Effector memory CD8-positive, alpha-beta T cell (primary cell): ENCODE data around the gene FGF12.
"Not testable (repeated sequence)": the region's sequence is repeated elsewhere in the genome, so short reads cannot be mapped to it uniquely, and the experiment has no call there.

Source experiments
- ATAC-seq: fragments of 150-1000 bp; cut with Tn5 transposase; replicated peaks from 2 replicates; pipeline ENCODE4 v1.10.0; 2021; ENCODE audit warnings: mild to moderate bottlenecking, moderate library complexity
- DNase-seq, 3 experiments: peaks; one replicate each; pipeline ENCODE4 v3.0.0; 2021
- H3K27ac Mint-ChIP-seq, 2 donors: one replicate each; pipeline ENCODE4 v1.8.0; 2022; ENCODE audit warnings: mild to moderate bottlenecking in 2 of 2, mixed read lengths in 2 of 2, moderate library complexity in 2 of 2
- H3K27me3 Mint-ChIP-seq, 2 donors: one replicate each; pipeline ENCODE4 v1.8.0; 2022; ENCODE audit warnings: mixed read lengths in 2 of 2
- H3K36me3 Mint-ChIP-seq: one replicate; pipeline ENCODE4 v1.8.0; 2022; ENCODE audit warnings: mild to moderate bottlenecking, moderate library complexity, mixed read lengths; ENCODE audit not compliant: insufficient read depth
- H3K4me1 Mint-ChIP-seq, 2 donors: one replicate each; pipeline ENCODE4 v1.8.0; 2022; ENCODE audit warnings: low read depth in 2 of 2, mixed read lengths in 2 of 2
- H3K4me3 Mint-ChIP-seq, 2 donors: one replicate each; pipeline ENCODE4 v1.8.0; 2022; ENCODE audit warnings: mild to moderate bottlenecking in 2 of 2, mixed read lengths in 2 of 2, moderate library complexity in 2 of 2
- H3K9me3 Mint-ChIP-seq, 2 donors: one replicate each; pipeline ENCODE4 v1.8.0; 2022; ENCODE audit warnings: mixed read lengths in 2 of 2

Gene FGF12

DNA sequence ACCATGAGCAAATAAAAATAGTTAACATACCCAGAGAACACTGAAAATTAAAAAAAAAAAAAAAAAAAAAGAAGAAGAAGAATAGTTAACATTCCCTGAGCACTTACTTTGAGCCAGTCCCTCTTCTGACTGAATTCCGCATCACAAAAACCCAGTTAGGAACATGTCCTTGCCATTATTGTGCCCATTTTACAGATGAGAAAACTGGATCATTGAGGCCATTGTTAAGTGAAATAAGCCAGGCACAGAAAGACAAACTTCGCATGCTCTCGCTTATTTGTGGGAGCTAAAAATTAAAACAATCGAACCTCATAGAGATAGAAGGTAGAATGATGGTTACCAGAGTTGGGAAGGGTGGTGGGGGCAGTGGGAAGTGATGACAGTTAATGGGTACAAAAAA is 119.5 kb downstream of the FGF12 start:
- Mint-ChIP-seq H3K27ac (no peak overlapping the region), H3K4me1 (no peaks in the 10 kb centered on the region), H3K9me3 (peaks cover 8% of the 10 kb centered on the region in 2 donors), H3K4me3 (no peak overlapping the region), H3K27me3 (no peaks in the 10 kb centered on the region), H3K36me3 (no peaks in the 10 kb centered on the region)
- DNase-seq (no peak), ATAC-seq (no peak)

DNA sequence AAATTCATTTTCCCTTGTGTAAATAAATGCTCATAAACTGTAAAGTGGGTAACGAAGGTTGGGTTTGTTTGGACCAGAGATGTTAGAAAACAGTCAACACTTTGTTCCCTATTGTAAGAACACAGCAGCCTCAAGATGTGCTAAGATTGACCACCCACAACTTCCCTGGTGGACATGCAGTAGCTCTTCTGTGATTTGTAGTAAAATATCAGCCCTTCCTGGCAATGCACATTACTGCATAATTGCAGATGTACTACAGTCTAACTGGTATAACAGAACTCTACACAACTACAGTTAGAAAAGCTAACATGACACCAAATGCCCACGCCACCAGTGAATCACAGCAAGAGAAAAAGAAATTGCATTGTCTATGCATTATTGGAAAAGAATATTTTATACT is 129.4 kb downstream of the FGF12 start:
- Mint-ChIP-seq H3K36me3 (no peaks in the 10 kb centered on the region), H3K4me3 (no peak overlapping the region), H3K27me3 (no peaks in the 10 kb centered on the region), H3K4me1 (no peaks in the 10 kb centered on the region), H3K27ac (no peak overlapping the region), H3K9me3 (peaks cover 11 to 13% of the 10 kb centered on the region in 2 donors)
- ATAC-seq (no peak), DNase-seq (no peak)

DNA sequence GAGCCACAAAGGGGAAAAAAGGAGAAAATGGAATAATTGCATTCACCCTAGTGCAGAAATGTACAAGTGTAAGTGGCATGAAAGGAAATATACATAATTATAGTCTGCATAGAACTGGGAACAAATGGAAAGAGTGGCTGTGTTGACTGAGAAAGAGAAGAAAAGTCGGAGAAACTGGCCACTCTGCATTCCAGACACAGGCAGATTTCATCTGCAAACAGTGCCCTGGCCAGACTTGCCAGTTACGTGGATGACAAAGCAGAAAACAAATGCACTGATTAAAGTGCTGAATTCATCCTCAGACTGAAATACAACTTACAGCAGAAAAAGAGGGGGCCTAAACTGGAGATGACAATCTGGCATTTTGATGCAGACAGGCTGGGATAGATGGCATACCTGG is 129.8 kb downstream of the FGF12 start:
- H3K27me3 Mint-ChIP-seq = no peaks in the 10 kb centered on the region
- H3K4me1 Mint-ChIP-seq = no peaks in the 10 kb centered on the region
- ATAC-seq = no peak
- peaks cover 11 to 13% of the 10 kb centered on the region in 2 donors for H3K9me3 Mint-ChIP-seq
- no peaks in the 10 kb centered on the region for H3K36me3 Mint-ChIP-seq
- no peak for DNase-seq
- H3K4me3 Mint-ChIP-seq = no peak overlapping the region
- H3K27ac Mint-ChIP-seq = no peak overlapping the region

DNA sequence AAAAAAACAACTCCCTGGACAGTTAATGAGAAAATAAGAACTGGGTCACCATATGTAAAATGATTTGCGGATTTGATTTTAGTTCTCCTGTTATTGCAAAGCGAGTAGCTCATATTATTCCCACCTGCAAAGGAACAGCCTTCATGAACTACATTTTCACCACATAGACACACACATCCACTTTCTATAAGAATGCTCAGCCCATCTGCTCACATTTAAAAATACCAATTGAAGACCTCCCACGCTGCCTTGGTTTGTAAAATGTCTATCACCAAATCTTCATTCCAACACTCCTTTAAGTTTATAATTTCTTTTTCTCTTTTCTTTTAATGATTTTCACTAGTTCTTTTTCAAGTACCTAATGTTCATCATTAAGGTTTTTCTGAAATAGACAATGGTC is 148.6 kb downstream of the FGF12 start:
- H3K4me3 Mint-ChIP-seq = no peak overlapping the region
- no peak overlapping the region for H3K27ac Mint-ChIP-seq
- no peaks in the 10 kb centered on the region for H3K36me3 Mint-ChIP-seq
- H3K9me3 Mint-ChIP-seq = peaks cover 0 to 5% of the 10 kb centered on the region in 2 donors
- no peaks in the 10 kb centered on the region for H3K27me3 Mint-ChIP-seq
- ATAC-seq (no peak), DNase-seq (no peak)
- H3K4me1 Mint-ChIP-seq = no peaks in the 10 kb centered on the region

DNA sequence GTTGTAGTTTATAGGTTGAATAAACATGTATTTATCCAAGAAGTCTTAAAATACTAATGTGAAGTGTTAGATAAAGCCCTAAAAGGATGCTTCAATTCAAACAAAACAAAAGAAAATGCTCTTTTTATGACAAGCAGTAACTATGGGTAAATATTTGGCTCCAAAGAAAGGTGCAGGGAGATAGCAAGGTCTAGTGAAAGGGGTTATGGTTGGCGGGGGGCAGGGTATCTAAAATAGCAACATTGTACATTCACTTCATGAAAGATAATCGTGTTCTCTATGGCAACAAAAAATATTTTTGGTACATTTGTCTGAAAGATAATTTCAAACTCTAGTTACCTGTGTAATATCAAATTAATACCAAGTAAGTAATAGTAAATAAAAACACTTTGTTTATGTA is 149.5 kb downstream of the FGF12 start:
- Mint-ChIP-seq H3K27ac (no peak overlapping the region), H3K36me3 (no peaks in the 10 kb centered on the region), H3K9me3 (peaks cover 0 to 3% of the 10 kb centered on the region in 2 donors), H3K27me3 (no peaks in the 10 kb centered on the region), H3K4me3 (no peak overlapping the region), H3K4me1 (no peaks in the 10 kb centered on the region)
- DNase-seq = no peak
- ATAC-seq = no peak

DNA sequence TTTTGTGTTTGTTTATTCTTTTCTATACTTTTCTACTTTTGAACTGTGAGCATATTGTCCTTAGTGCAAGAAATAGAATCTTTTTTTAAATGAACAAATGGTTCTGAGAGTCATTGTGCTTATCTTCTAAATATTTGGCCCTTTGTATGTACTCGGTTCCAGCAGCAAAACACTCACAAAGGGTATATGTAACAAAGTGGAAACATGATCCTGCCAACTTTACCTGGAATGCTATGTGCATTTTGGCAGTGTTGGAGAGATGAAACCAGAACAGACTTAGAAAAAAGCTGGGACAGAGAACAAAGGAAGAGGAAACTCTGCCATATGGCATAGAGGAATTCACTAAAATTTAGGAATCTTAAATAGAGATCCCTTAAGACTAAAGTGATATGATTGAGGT is 150.1 kb downstream of the FGF12 start:
- ATAC-seq (no peak), DNase-seq (no peak)
- no peak overlapping the region for H3K27ac Mint-ChIP-seq
- H3K36me3 Mint-ChIP-seq = no peaks in the 10 kb centered on the region
- no peak overlapping the region for H3K4me3 Mint-ChIP-seq
- no peaks in the 10 kb centered on the region for H3K4me1 Mint-ChIP-seq
- H3K9me3 Mint-ChIP-seq = peaks cover 0 to 2% of the 10 kb centered on the region in 2 donors
- peaks cover 0 to 1% of the 10 kb centered on the region in 2 donors for H3K27me3 Mint-ChIP-seq

DNA sequence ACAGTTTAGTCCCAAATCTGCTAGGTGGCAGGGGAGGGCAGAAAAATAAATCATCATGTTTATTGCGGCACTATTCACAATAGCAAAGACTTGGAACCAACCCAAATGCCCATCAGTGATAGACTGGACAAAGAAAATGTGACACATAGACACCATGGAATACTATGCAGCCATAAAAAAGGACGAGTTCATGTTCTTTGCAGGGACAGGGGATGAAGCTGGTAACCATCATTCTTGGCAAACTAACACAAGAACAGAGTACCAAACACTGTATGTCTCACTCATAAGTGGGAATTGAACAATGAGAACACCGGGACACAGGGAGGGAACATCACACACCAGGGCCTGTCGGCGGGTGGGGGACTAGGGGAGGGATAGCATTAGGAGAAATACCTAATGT is 150.6 kb downstream of the FGF12 start:
- not testable (repeated sequence) for H3K9me3 Mint-ChIP-seq, H3K27me3 Mint-ChIP-seq, H3K4me3 Mint-ChIP-seq, DNase-seq, ATAC-seq, H3K36me3 Mint-ChIP-seq, H3K27ac Mint-ChIP-seq, H3K4me1 Mint-ChIP-seq

DNA sequence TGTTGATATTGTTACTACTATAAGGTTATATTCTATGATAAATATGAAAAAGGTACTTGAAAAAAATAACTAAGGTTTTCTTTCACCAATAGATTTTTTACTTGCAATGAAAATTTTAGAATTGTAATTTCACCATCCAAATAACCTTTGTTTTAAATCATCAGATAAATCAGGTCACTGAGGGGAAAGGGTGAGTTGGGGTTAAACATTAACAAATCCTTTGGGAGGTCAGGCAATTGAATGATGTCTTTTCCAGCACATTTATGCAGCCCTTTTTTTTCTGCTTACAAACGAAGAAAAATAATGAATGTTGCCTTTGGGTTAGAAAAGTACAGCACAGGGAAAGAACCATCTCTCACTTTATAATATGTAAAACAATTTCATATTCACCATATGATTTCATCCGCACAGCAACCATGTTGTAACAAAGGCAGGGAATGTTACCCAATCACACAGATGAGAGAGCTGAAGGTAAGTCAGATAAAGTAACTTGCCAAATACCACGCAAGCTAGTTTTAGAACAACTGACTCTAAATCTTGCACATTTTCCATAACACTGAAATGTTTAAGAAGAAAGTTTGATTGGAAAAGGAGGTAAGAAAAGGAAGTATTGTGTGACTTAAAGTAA is 151.3 kb downstream of the FGF12 start:
- ATAC-seq (no peak), DNase-seq (no peak)
- Mint-ChIP-seq H3K27ac (no peak overlapping the region), H3K4me1 (peaks cover 0 to 3% of the 10 kb centered on the region in 2 donors), H3K9me3 (peaks cover 0 to 4% of the 10 kb centered on the region in 2 donors), H3K36me3 (no peaks in the 10 kb centered on the region), H3K4me3 (no peak overlapping the region), H3K27me3 (peaks cover 0 to 14% of the 10 kb centered on the region in 2 donors)

DNA sequence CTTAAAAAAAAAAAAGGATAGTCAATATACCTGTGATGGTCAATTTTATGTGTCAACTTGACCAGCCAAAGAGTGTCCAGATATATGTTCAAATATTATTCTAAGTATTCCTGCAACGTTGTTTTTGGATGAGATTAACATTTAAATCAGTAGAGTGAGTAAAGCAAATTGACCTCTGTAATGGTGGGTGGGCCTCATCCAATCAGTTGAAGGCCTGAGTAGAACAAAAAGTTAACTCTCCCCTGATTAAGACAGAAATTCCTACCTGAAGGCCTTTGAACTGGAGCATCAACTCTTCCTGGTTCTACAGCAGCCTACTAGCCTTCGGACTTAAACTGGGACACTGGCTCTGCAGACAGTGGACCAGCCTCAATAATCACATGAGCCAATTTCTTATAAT is 154.1 kb downstream of the FGF12 start:
- Mint-ChIP-seq H3K27ac (no peak overlapping the region), H3K4me1 (peaks cover 0 to 3% of the 10 kb centered on the region in 2 donors), H3K27me3 (peaks cover 0 to 14% of the 10 kb centered on the region in 2 donors), H3K4me3 (no peak overlapping the region), H3K36me3 (no peaks in the 10 kb centered on the region), H3K9me3 (peaks cover 0 to 4% of the 10 kb centered on the region in 2 donors)
- DNase-seq (no peak), ATAC-seq (no peak)

DNA sequence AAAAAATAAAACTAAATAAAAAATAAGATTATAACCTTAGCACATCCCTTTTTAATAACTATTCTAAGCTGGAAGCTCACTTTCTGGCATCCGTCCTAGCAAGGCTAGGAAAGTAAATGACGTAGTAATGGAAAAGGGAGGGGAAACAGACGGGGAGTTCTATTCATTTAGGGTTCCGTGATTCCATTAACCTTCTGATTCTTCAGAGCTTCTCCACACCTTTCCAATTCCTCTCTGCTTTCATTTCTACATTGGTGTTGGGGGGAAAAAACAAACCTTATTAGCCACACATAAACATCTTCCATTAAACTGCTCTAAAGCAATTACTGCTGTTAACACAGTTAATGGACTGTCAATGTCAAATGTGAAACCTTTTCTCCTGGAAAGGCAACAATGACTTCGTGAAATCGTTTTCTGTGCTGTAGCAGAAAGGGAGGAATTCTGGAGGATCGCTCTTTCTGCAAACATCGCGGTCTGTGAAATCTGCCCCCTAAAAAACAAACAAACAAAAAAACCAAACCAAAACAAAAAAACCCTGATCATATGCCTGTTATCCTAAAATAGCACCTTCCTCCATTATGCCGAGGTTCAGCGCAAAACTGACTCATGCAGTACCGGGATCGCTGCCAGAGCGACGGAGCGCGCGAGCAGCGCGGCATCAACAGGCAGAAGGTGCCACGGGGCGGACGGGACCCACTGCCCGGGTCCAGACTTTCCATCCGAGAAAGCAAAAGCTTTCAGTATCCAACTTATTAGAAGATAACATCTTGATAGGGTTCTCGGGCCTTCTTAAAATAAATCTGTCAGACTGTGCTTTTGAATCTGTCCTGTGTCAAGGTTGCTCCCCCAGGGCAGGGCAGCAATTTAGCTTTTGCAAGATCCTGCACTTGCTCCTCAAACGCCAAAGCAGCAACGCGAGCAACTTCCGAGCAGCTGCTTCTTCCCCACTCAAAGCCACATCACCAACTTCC is 156.2 kb downstream of the FGF12 start:
- peak overlapping the region; percentile 21 to 40 for H3K4me3 Mint-ChIP-seq
- peaks cover 0 to 14% of the 10 kb centered on the region in 2 donors for H3K27me3 Mint-ChIP-seq
- H3K36me3 Mint-ChIP-seq = no peaks in the 10 kb centered on the region
- no peak overlapping the region for H3K27ac Mint-ChIP-seq
- H3K9me3 Mint-ChIP-seq = peaks cover 0 to 2% of the 10 kb centered on the region in 2 donors
- H3K4me1 Mint-ChIP-seq = peaks cover 0 to 3% of the 10 kb centered on the region in 2 donors
- ATAC-seq = no peak
- no peak for DNase-seq

DNA sequence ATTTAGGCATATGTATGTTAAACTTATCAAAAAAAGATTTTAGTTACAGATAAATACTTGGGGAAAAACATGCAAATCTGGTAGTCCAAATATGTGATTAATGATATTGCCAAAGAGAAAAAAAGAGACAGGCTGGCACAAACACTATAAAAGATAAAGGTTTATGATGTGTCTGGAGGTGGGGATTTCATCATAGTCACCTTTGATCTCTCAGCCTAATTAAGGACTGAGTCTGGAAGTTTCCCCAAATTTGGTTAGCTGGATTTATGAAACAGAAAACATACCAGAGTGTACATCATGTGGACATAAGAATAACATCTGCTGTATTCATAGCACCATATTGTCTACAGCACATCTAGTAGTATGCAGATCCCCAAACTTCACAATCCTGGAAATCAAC is 157.0 kb downstream of the FGF12 start:
- Mint-ChIP-seq H3K27me3 (peaks cover 0 to 14% of the 10 kb centered on the region in 2 donors), H3K36me3 (no peaks in the 10 kb centered on the region), H3K9me3 (peaks cover 0 to 2% of the 10 kb centered on the region in 2 donors), H3K4me1 (peaks cover 0 to 3% of the 10 kb centered on the region in 2 donors), H3K27ac (no peak overlapping the region), H3K4me3 (no peak overlapping the region)
- no peak for ATAC-seq
- DNase-seq = no peak

DNA sequence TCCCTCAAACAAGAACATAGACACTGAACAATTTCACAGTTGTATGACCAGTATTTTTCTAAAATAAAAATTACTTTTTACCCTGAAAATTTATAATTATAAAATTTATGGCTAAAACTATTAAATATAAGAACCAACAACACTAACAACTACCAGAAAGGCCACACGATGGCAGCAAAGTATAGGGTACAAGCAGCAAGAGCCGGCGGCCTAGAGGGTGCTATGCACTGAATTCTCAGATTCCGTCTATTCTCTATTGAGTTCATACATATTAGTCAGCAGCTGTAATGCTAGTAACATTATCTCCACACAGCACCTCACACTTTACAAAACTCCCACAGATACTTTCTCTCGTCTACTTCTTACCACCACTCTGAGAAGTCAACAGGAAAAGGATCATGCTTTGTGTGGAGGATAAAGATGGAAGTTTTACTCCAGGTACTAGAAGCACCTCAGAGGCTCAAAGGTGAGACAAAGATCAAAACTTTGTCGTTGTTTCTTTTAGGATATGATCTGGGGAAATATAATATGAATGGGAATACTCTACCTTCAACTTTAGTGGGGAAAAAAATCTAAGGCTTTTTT is 160.5 kb downstream of the FGF12 start:
- H3K4me1 Mint-ChIP-seq = peaks cover 0 to 3% of the 10 kb centered on the region in 2 donors
- H3K4me3 Mint-ChIP-seq = no peak overlapping the region
- no peaks in the 10 kb centered on the region for H3K9me3 Mint-ChIP-seq
- ATAC-seq = peak; percentile 32
- H3K27ac Mint-ChIP-seq = no peak overlapping the region
- H3K27me3 Mint-ChIP-seq = peaks cover 0 to 7% of the 10 kb centered on the region in 2 donors
- no peaks in the 10 kb centered on the region for H3K36me3 Mint-ChIP-seq
- DNase-seq = peak; percentile 4 to 16 (median 16)

DNA sequence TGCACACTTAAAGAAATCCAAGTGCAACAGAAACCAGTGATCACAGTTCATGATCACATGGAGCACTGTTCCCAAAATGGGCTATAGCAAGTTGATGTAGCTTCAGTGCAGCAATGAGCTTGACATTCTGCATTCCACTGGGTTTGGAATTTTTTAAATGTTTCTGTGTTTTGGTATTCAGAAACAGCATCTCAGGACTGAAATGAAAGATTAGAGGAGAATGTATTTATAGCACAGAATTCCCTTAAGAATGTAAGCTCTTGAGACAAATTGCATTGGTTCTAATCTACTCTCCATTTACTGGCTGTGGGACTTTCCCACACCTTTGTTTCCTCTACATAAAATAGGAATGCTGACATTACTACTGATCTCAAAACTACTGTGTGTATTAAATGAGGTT is 162.7 kb downstream of the FGF12 start:
- Mint-ChIP-seq H3K4me3 (no peak overlapping the region), H3K27ac (no peak overlapping the region), H3K9me3 (no peaks in the 10 kb centered on the region), H3K4me1 (no peaks in the 10 kb centered on the region), H3K27me3 (no peaks in the 10 kb centered on the region), H3K36me3 (no peaks in the 10 kb centered on the region)
- ATAC-seq = no peak
- DNase-seq = no peak
